ENCODE data around the gene EPS15.

GRCh38 chr1:51551081-51551480, 32.0 kb upstream of the EPS15 start:
- TF ChIP-seq POLR2A (IDR thresholded peaks at IDR 0.05; ENCODE audit: low read length): no peak
- TF ChIP-seq GATA1 (IDR thresholded peaks at IDR 0.05; ENCODE audit: low read depth, low read length): no peak
